SK-N-SH (cell line): Measurements from ENCODE around the gene HDLBP. TPM values are rescaled to one million over a fixed set of nuclear protein-coding genes. Genes with fewer than 3 reads are reported as not detected.

Experiments
- CTCF ChIA-PET: fragments of 300-600, 350-600 bp; formaldehyde crosslinking; extraction: SDS; loops from one replicate; lab custom pipeline; 2021; lab: Yijun Ruan, JAX
- POLR2A ChIA-PET: fragments of 350-600 bp; sonication (Branson Sonifier 250); formaldehyde crosslinking; extraction: SDS; loops from one replicate; lab custom pipeline; 2020; ENCODE audit warnings: antibody characterized with exemption, inconsistent platforms; lab: Yijun Ruan, JAX
- DNase-seq: peaks from one replicate; pipeline ENCODE4 v3.0.0; 2012
- H2AFZ ChIP-seq: fragments of 200-600 bp; sonication (generic); 2 replicates; pipeline ENCODE4 v1.8.1; 2016; ENCODE audit warnings: antibody characterized with exemption, mild to moderate bottlenecking, low read depth
- H3F3A ChIP-seq: fragments of 200-600 bp; sonication (generic); replicated peaks from 2 replicates; pipeline ENCODE3; 2016; ENCODE audit warnings: antibody characterized with exemption, mild to moderate bottlenecking; ENCODE audit not compliant: insufficient read depth
- H3K27ac ChIP-seq, 2 experiments: fragments of 200-500 bp in 1 of 2; fragments of 200-600 bp in 1 of 2; sonication (Bioruptor generic) in 1 of 2; sonication (generic), shearing (Covaris generic) in 1 of 2; 2 replicates each; pipeline versions ENCODE4 v1.5.1 to v1.6.1; 2014 to 2016; ENCODE audit warnings: low read depth in 2 of 2, inconsistent platforms in 1 of 2, low read length in 1 of 2, mild to moderate bottlenecking in 1 of 2, mixed read lengths in 1 of 2
- H3K27me3 ChIP-seq: fragments of 200-600 bp; sonication (generic), shearing (Covaris generic); 2 replicates; pipeline ENCODE4 v1.6.1; 2016; ENCODE audit warnings: mixed run types; ENCODE audit not compliant: insufficient read depth
- H3K36me3 ChIP-seq, 2 experiments: fragments of 200-500 bp in 1 of 2; fragments of 200-600 bp in 1 of 2; sonication (Bioruptor generic) in 1 of 2; sonication (generic) in 1 of 2; replicated peaks in 1 of 2; 2 replicates each; pipeline versions ENCODE3 to v1.5.1; 2014 to 2016; ENCODE audit warnings: low read length in 1 of 2, mild to moderate bottlenecking in 1 of 2; ENCODE audit not compliant: insufficient read depth in 2 of 2, control insufficient read depth in 1 of 2
- H3K4me1 ChIP-seq, 2 experiments: fragments of 200-500 bp in 1 of 2; fragments of 200-600 bp in 1 of 2; sonication (Bioruptor generic) in 1 of 2; sonication (generic), shearing (Covaris generic) in 1 of 2; 2 replicates each; pipeline versions ENCODE4 v1.5.1 to v1.6.1; 2014 to 2016; ENCODE audit warnings: low read depth in 1 of 2, low read length in 1 of 2, mixed run types in 1 of 2; ENCODE audit not compliant: insufficient read depth in 2 of 2, control insufficient read depth in 1 of 2
- H3K4me2 ChIP-seq: fragments of 200-600 bp; sonication (generic), shearing (Covaris generic); 2 replicates; pipeline ENCODE4 v1.6.1; 2017; ENCODE audit warnings: mixed run types
- H3K4me3 ChIP-seq, 2 experiments: fragments of 200-500 bp in 1 of 2; fragments of 200-600 bp in 1 of 2; sonication (Bioruptor generic) in 1 of 2; sonication (generic), shearing (Covaris generic) in 1 of 2; 2 replicates each; pipeline versions ENCODE4 v1.5.1 to v1.8.1; 2014 to 2016; ENCODE audit warnings: low read depth in 2 of 2, inconsistent platforms in 1 of 2, low read length in 1 of 2, mild to moderate bottlenecking in 1 of 2, mixed read lengths in 1 of 2, moderate library complexity in 1 of 2
- H3K79me2 ChIP-seq: fragments of 200-600 bp; sonication (generic); 2 replicates; pipeline ENCODE4 v1.8.1; 2017; ENCODE audit warnings: mild to moderate bottlenecking; ENCODE audit not compliant: insufficient read depth
- H3K9ac ChIP-seq: fragments of 200-600 bp; sonication (generic); 2 replicates; pipeline ENCODE4 v1.6.1; 2017; ENCODE audit warnings: mixed run types
- H3K9me2 ChIP-seq: fragments of 200-600 bp; sonication (generic); 2 replicates; pipeline ENCODE4 v1.6.1; 2017; ENCODE audit warnings: mixed run types
- H3K9me3 ChIP-seq: fragments of 200-600 bp; sonication (generic); 2 replicates; pipeline ENCODE4 v1.6.1; 2017; ENCODE audit warnings: mixed run types, mild to moderate bottlenecking, moderate library complexity
- H4K20me1 ChIP-seq: fragments of 200-600 bp; sonication (generic); 2 replicates; pipeline ENCODE4 v1.6.1; 2017; ENCODE audit warnings: mild to moderate bottlenecking, mixed run types; ENCODE audit not compliant: insufficient read depth
- CHD2 ChIP-seq: fragments of 150-350 bp; IDR thresholded peaks from 2 replicates; pipeline ENCODE4 v1.6.1; 2018; ENCODE audit warnings: low read length; ENCODE audit not compliant: partially characterized antibody
- EP300 ChIP-seq, 2 experiments: IDR thresholded peaks; 2 replicates each; pipeline versions ENCODE4 v1.4.0 to v1.6.1; 2012; ENCODE audit warnings: borderline replicate concordance in 1 of 2, low read depth in 1 of 2, low read length in 1 of 2
- FOXJ3 ChIP-seq: sonication (generic); formaldehyde crosslinking; IDR thresholded peaks from 2 replicates; pipeline ENCODE4 v1.5.1; 2020; ENCODE audit warnings: mild to moderate bottlenecking, missing genetic modification reagents
- FOXM1 ChIP-seq: IDR thresholded peaks from 2 replicates; pipeline ENCODE4 v1.4.0; 2012; ENCODE audit warnings: low read depth, mild to moderate bottlenecking
- MEF2A ChIP-seq: IDR thresholded peaks from 2 replicates; pipeline ENCODE4 v1.4.0; 2012; ENCODE audit warnings: low read depth, borderline replicate concordance
- MXI1 ChIP-seq: IDR thresholded peaks from 2 replicates; pipeline ENCODE4 v1.6.1; 2012; ENCODE audit warnings: mild to moderate bottlenecking, low read depth, low read length, improper control_type of control experiment
- POLR2AphosphoS5 ChIP-seq: IDR thresholded peaks from 2 replicates; pipeline ENCODE4 v1.6.1; 2012; ENCODE audit warnings: low read depth, low read length
- SIN3A ChIP-seq: IDR thresholded peaks from 2 replicates; pipeline ENCODE4 v1.6.1; 2012; ENCODE audit warnings: low read depth, mild to moderate bottlenecking, low read length, moderate library complexity, borderline replicate concordance
- TAF1 ChIP-seq: IDR thresholded peaks from 2 replicates; pipeline ENCODE4 v1.6.1; 2012; ENCODE audit warnings: low read depth, mild to moderate bottlenecking, low read length, moderate library complexity, borderline replicate concordance
- TCF12 ChIP-seq: IDR thresholded peaks from 2 replicates; pipeline ENCODE4 v1.4.0; 2012
- USF1 ChIP-seq: IDR thresholded peaks from 2 replicates; pipeline ENCODE4 v1.4.0; 2012; ENCODE audit warnings: low read depth, borderline replicate concordance
- whole genome bisulfite sequencing: methylation state at CpG from one replicate; pipeline ENCODE4 v1.1.6; 2017; ENCODE audit warnings: low lambda C conversion rate; 5-methylcytosine and 5-hydroxymethylcytosine counted together
- polyA plus RNA-seq, 3 experiments: library from polyadenylated mRNA; depleted of rRNA; stranded (reverse); fragments of >200 nt; gene quantifications; 2 replicates each; pipeline ENCODE4 v1.2.3, GENCODE V29; 2012
- TF ChIP-seq, protein P1 (sequence below): IDR thresholded peaks from 2 replicates; pipeline ENCODE4 v1.4.0; 2012; ENCODE audit warnings: low read depth
- TF ChIP-seq, protein P2 (sequence below): IDR thresholded peaks from 2 replicates; pipeline ENCODE4 v1.4.0; 2012; ENCODE audit warnings: low read depth, borderline replicate concordance

The HDLBP gene
- polyA plus RNA-seq, 1 of the 3 experiments (the other 2 are of a cell fraction): 263 TPM

DNA sequence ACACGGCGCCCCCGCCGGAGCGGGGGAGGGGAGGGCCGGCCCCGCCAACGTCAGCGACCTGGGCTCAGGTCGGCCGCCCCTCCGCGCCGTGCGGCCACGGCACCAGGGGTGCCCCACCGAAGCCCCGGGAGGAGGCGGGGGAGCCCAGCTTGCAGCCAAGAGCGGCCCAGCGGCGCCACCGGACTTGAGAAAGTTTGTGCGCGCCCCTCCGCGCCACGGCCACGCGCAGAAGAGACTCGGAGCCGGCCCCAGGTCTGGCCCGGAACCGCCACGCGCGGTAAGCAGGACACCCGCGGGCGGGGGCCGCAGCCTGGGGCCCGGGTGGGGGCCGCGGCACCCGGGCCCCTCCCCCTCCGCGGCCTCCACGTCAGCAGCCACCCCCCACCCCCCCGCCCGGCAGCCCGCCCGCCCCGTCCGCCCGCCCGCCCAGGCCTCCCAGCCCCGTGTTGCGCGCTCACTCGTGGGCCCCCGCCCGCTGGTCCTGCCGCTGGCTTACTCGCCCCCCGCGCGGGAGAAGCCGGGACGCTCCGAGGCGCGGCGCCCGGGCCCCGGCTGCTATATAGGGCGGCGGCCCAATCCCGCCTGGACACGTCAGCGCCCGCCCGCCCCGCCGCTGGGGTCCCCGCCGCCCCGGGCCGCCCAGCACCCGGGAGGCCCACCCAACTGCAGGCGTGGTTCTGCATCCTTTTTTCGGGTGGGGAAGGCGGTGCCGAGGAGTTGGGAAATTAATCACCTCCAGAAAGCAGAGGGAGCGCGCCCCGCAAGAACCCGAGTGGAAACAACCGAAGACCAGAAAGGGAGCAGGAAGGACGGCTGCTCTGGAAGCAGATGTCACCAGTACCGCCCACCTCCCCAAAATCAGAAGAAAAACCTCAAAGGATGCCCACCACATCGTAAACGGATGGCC is 42.9 kb downstream of the HDLBP start:
- H2AFZ ChIP-seq: peak overlapping the region; percentile 78; the same call in 1 of the 2 replicates
- ChIA-PET CTCF (no interaction called here), POLR2A (interaction anchor here (0.5 kb wide), 1 partner anchor 127 kb away, joined by 3 read pairs; no protein-coding TSS in a partner anchor)
- peaks cover 19 to 38% of the 10 kb centered on the region in 2 experiments; a peak in 3 of 4 replicates for H3K4me1 ChIP-seq
- no peak for TF ChIP-seq EP300 (IDR thresholded peaks at IDR 0.05; ENCODE audit: borderline replicate concordance in 1 of 2, low read depth in 1 of 2, low read length in 1 of 2)
- peak; percentile 62 for TF ChIP-seq POLR2AphosphoS5
- TF ChIP-seq CHD2: no peak
- 0 out of 2 replicates have a peak, but pooled peaks have one; percentile 29 for TF ChIP-seq TAF1
- peaks cover 45% of the 10 kb centered on the region for H4K20me1 ChIP-seq
- H3K27me3 ChIP-seq: no peaks in the 10 kb centered on the region
- H3K79me2 ChIP-seq: peaks cover 96% of the 10 kb centered on the region
- peaks cover 11 to 15% of the 10 kb centered on the region in 2 experiments for H3K36me3 ChIP-seq
- H3K4me2 ChIP-seq: peak overlapping the region; percentile 93
- WGBS: 4% methylated on average over 24 of the region's 102 CpGs
- peak overlapping the region; percentile 77 to 87 for H3K4me3 ChIP-seq
- no peaks in the 10 kb centered on the region for H3K9me2 ChIP-seq
- H3K27ac ChIP-seq: peak overlapping the region; percentile 69 to 76
- peak; percentile 92 for DNase-seq
- H3K9ac ChIP-seq: peak overlapping the region; percentile 87
- H3K9me3 ChIP-seq: peaks cover 9% of the 10 kb centered on the region; the same call in 1 of the 2 replicates
- H3F3A ChIP-seq: peaks cover 12% of the 10 kb centered on the region

- Histone ChIP-seq H3K4me2 (peak overlapping the region; percentile 93), H3K4me1 (peaks cover 19 to 38% of the 10 kb centered on the region in 2 experiments; a peak in 3 of 4 replicates), H3K9me3 (peaks cover 9% of the 10 kb centered on the region; the same call in 1 of the 2 replicates), H3K4me3 (peak overlapping the region; percentile 77 to 87), H3K36me3 (peaks cover 19 to 22% of the 10 kb centered on the region in 2 experiments), H3K79me2 (peaks cover 96% of the 10 kb centered on the region), H3F3A (peaks cover 6% of the 10 kb centered on the region), H3K27ac (peak overlapping the region; percentile 69 to 76; a peak in 3 of 4 replicates), H3K9me2 (no peaks in the 10 kb centered on the region), H3K9ac (peak overlapping the region; percentile 87), H2AFZ (no peak overlapping the region), H4K20me1 (peaks cover 52% of the 10 kb centered on the region), H3K27me3 (no peaks in the 10 kb centered on the region)
- CTCF ChIA-PET: no interaction called here
- peak; percentile 78 for DNase-seq
- POLR2A ChIA-PET: interaction anchor here (0.5 kb wide), 1 partner anchor 126 kb away, joined by 3 read pairs; no protein-coding TSS in a partner anchor
- no peak for TF ChIP-seq CHD2
- TF ChIP-seq USF1: peak; percentile 80
- TF ChIP-seq, protein P1, sequence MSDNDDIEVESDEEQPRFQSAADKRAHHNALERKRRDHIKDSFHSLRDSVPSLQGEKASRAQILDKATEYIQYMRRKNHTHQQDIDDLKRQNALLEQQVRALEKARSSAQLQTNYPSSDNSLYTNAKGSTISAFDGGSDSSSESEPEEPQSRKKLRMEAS: peak; percentile 81
- no peak for TF ChIP-seq FOXJ3 (CRISPR knock-in tag)
- TF ChIP-seq SIN3A: 0 out of 2 replicates have a peak, but pooled peaks have one; percentile 68
- no peak for TF ChIP-seq FOXM1
- TF ChIP-seq, protein P2, sequence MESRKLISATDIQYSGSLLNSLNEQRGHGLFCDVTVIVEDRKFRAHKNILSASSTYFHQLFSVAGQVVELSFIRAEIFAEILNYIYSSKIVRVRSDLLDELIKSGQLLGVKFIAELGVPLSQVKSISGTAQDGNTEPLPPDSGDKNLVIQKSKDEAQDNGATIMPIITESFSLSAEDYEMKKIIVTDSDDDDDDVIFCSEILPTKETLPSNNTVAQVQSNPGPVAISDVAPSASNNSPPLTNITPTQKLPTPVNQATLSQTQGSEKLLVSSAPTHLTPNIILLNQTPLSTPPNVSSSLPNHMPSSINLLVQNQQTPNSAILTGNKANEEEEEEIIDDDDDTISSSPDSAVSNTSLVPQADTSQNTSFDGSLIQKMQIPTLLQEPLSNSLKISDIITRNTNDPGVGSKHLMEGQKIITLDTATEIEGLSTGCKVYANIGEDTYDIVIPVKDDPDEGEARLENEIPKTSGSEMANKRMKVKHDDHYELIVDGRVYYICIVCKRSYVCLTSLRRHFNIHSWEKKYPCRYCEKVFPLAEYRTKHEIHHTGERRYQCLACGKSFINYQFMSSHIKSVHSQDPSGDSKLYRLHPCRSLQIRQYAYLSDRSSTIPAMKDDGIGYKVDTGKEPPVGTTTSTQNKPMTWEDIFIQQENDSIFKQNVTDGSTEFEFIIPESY: no peak
- no peak for TF ChIP-seq MEF2A
- 0 out of 2 replicates have a peak, but pooled peaks have one; percentile 51 for TF ChIP-seq TAF1
- TF ChIP-seq MXI1: peak; percentile 89
- TF ChIP-seq POLR2AphosphoS5: 0 out of 2 replicates have a peak, but pooled peaks have one; percentile 9
- no peak for TF ChIP-seq TCF12
- WGBS: under 1% methylated on average over 20 of the region's 37 CpGs
Measured at GRCh38 chr2:241271706-241272302, 43.7 kb downstream of the HDLBP start.
